Effector CD4-positive, alpha-beta T cell (primary cell): ENCODE data around the gene CASP3.
"Not testable (repeated sequence)": the region's sequence is repeated elsewhere in the genome, so short reads cannot be mapped to it uniquely, and the experiment has no call there.

Experiments
- DNase-seq: peaks from one replicate; pipeline ENCODE4 v3.0.0-alpha.2; 2020

The CASP3 gene

DNA sequence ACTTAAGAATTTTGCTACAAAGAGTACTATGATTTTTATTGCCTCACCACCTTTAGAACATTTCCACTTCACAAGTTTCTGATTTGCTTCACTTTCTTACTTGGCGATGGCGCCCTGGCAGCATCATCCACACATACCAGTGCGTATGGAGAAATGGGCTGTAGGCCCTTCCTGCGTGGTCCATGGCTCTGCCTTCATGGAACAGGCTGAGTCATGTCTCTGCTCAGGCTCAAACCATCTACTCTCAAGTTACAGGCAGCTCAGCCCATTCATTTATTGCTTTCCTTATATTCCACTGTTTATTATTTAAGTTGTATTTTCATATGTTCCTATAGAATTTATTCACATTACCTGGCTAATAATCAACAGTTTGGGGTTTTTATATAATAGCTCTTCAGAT is 21.1 kb downstream of the CASP3 start:
- no peak for DNase-seq

DNA sequence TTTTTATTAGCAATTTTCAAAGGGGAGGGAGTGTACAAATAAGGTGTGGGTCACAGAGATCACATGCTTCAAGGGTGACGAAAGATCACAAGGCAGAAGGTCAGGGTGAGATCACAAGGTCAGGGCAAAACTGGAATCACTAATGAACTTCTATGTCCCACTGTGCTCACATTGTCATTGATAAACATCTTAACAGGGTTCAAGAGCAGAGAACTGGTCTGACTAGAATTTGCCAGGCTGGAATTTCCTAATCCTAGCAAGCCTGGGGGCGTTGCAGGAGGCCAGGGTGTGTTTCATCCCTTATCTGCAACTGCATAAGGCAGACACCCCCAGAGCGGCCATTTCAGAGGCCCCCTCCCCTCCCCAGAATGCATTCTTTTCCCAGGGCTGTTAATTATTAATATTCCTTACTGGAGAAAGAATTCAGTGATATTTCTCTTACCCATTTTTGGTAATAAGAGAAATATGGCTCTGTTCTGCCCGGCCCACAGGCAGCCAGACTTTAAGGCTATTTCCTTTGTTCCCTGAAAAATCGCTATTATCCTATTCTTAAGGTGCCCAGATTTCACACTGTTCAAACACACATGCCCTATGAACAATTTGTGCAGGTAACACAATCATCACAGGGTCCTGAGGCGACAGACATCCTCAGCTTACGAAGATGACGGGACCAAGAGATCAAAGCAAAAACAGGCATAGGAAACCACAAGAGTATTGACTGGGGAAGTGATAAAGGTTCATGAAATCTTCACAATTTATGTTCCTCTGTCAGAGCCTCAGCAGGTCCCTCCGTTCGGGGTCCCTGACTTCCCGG is 23.3 kb downstream of the CASP3 start:
- not testable (repeated sequence) for DNase-seq

DNA sequence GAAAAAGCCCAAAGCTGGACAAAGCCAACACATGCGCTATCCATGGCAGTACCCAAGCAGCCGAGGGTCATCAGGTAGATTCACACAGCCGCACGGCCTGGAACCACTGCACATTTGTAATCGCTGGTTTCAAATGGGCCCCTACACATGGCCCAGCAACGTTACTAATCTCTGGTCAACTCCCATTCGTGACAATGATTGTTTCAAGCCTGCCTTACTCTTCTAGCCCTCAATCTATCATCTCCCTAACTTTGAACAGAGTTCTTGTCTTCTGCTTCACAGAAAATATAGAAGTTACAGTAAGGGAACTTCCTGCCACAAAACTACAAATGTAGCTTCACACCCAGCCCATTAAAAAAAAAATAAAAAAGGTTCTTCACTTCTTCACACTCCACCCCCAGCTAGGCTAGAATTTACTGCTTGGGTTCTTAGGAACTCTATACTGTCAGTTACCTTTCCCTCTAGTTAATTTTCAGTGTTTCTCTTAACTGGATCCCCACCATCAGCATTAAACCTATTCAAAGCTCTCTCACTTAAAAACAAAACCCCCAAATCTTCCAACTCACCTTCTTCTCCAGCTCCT is 24.2 kb downstream of the CASP3 start:
- DNase-seq, result no peak

DNA sequence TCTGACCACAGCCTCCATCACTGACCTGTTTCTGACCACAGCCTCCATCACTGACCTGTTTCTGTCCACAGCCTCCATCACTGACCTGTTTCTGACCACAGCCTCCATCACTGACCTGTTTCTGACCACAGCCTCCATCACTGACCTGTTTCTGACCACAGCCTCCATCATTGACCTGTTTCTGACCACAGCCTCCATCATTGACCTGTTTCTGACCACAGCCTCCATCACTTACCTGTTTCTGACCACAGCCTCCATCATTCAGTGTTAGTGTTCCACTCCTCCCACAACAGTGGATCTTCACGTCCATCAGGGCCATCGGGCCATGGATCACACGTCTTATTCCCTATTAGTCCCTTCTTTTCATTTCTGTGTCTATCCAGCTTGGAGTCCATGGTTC is 24.7 kb downstream of the CASP3 start:
- DNase-seq, result not testable (repeated sequence)

DNA sequence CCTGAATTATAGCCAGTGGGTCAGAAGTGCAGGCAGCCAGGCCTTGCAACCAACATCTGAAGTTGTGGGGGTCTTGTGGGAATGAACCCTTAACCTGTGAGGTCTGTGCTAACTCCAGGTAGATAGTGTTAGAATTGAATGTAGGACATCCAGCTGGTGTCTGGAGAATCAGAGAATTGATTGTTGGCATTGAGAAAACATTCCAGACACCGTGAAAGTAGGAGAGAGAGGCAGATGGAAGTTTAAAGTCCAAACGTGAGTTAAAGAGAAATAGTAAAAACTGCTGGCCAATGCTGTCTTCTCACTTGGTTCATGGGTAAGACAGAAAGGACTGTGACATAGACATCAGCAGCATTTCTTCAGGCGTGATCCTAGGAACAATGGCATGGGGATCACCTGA is 27.7 kb downstream of the CASP3 start:
- DNase-seq, result no peak

DNA sequence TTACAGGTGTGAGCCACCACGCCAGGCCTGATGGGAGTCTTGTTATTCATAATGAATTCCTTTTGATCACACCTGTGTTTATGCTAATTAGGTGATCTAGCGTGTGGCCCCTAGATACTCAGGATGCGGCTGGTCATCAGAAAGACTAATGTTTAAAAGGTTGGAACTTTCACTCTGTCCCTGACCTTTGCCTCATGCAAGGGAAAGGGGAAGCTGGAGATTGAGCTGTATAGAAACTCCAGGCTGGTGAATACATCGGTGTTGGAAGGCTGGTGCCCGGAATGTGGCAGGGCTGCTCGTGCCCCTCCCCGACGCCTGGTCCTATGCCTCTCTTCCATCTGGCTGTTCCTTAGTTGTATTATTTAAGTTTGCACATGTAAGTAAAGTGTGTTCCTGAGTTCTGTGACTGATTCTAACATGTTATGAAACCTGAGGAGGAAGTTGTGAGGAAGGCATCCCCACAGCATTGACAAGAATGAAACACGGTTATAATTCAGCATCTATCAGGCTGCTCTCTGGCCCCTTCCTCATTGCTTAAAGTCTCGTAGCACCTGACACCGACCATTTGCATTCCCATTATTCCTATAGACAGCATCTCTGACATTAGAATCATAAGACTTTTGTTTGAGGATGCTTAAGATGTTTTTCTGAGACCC is 28.9 kb downstream of the CASP3 start:
- no peak for DNase-seq

DNA sequence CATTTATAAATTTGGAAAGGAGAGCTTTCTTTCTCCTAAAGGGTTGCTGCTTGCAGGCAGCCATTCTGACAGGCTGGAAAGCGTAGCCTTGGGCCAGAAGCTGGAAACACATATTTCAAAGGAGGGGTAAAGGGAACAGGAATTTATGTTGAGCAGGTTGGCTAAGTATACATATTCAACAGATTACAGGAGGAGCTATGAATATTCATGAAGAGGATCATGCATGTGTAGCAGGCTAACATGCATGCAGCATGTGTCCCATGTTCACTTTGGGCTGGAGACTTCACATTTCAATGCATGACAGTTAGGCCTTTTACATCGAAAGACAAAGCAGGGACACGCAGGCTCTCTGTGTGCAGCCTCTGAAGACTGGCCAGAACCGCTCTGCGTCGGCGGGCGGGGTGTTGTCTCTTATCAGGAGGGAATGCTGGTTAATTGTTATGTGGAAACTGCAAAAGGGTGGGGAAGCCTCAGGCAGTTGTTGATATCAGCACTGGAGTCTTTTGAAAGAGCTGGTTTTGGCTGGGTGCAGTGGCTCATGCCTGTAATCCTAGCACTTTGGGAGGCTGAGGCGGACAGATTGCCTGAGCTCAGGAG is 31.5 kb downstream of the CASP3 start:
- no peak for DNase-seq

DNA sequence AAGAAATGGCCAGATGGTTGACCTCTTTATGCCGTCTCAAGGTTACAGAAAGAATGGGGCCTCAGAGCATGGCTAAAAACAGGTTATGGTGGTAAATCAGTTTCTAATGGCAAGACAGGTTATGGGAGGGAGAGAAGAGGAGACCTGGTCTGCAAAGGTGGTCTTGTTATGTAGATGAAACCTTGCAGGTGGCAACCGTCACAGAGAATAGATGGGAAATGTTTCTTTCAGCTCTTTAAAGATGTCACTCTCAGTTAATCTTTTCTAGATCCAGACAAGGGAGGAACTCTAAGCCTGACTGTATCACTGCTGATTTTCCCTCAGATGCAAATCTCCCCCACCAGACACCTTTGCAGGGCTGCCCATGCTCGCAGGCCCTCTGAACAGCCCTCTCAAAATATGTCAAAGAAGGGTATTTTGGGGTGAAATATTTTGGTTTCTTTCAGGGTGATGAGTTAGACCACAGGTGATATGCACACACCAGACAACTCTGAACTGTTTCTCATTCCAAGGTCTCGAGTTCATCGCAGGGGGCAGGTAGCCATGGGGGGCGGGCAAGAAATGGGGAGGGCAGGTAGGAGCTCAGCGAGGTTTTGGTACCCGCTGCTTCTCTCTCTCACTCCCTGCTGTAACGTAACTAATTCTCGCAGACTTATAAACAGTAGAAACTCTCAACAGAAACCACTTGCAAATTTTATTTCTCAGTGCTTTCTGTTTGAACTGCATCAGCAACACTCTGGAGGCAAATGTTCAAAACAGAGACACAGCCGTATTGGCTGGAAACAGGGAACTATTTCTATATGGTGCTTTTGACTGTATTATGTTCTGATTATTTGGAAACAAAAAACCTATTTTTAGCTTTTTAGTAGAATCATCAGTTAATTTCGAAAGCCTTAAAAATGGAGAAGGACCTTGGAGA is 32.4 kb downstream of the CASP3 start:
- DNase-seq, result no peak

DNA sequence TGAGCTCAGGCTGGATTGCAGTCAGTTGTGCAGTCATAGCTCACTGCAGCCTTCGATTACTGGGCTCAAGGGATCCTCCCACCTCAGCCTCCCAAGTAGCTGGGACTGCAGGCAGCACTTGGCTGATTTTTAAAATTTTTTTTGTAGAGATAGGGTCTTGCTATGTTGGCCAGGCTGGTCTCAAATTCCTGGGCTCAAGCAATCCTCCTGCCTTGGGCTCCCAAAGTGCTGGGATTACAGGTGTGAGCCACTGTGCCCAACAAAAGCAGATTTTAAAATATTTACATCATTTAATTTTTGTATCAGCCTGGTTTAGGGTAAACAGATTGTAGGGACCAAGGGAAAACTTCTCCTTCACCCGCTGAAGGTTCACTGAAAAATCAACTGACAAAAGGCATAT is 33.1 kb downstream of the CASP3 start:
- DNase-seq, result not testable (repeated sequence)

DNA sequence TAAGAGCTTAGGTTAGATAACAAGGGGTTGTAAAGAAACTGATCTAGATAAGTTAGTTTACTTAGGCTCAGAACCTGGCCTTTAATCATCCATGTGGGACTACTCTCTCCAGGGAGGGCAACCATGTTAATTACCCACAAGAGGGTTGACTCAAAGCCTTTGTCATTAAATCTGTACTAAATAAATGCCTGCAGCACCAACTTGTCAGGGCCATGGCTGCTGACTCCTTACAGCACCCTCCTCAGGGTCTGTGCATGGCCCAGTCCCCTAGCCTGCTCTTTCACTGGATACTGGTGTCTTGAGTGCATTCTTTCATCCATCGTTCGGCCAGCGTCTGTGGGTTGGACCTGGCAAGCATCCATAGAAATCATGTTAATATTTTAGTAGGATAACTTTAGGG is 34.7 kb downstream of the CASP3 start:
- DNase-seq, result no peak

DNA sequence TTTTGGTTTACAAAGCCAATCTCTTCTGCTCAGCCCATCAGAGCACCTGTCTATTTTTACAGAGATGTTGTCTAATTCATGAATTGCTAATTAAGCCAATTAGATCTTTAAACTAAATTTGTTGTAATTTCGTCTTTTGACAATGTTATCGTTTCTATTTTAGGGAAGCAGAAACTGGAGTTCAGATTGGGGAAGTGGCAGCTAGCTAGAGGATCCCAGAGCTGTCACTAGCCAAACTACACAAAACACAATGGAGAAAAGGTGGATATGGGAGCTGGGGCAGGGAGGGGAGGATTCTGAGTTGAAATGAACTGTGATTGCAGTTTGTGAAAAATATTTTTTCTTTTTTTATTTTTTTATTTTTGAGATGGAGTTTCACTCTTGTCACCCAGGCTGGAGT is 35.8 kb downstream of the CASP3 start:
- no peak for DNase-seq

DNA sequence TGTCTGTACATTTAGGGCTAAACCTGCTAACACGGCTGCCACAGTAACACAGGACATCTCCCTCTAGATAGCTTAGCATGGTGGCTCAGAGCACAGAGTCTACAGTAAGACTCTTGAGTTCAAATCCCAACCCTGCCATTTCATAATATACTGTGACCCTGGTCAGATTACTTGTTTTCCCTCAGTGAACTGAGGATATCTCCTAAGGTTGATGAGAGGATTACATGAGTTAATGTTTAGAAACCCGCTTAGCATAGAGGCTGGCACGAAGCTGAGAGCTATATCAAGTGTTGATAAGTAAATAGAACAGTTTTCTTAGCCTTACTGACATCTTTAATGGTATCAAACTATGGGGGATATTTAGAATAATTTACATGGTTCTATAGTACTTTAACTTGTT is 37.2 kb downstream of the CASP3 start:
- no peak for DNase-seq

DNA sequence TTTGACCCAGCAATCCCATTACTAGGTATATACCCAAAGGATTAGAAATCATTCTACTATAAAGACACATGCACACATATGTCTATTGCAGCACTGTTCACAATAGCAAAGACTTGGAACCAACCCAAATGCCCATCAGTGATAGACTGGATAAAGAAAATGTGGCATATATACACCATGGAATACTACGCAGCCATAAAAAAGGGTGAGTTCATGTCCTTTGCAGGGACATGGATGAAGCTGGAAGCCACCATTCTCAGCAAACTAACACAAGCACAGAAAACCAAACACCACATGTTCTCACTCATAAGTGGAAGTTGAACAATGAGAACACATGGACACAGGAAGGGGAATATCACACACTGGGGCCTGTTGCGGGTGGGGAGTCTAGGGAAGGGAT is 41.8 kb downstream of the CASP3 start:
- not testable (repeated sequence) for DNase-seq

DNA sequence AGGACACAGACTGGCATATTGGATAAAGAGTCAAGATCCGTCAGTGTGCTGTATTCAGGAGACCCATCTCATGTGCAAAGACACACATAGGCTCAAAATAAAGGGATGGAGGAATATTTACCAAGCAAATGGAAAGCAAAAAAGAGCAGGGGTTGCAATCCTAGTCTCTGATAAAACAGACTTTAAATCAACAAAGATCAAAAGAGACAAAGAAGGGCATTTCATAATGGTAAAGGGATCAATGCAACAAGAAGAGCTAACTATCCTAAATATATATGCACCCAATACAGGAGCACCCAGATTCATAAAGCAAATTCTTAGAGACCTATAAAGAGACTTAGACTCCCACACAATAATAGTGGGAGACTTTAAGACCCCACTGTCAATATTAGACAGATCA is 46.4 kb downstream of the CASP3 start:
- DNase-seq, result not testable (repeated sequence)

DNA sequence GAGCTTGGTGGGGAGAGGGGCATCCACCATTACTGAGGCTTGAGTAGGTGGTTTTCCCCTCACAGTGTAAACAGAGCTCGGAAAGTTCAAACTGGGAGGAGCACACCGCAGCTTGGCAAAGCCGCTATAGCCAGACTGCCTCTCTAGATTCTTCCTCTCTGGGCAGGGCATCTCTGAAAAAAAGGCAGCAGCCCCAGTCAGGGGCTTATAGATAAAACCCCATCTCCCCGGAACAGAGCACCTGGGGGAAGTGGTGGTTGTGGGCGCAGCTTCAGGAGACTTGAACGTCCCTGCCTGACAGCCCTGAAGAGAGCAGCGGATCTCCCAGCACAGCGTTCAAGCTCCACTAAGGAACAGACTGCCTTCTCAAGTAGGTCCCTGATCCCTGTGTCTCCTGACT is 48.3 kb downstream of the CASP3 start:
- DNase-seq, result not testable (repeated sequence)

DNA sequence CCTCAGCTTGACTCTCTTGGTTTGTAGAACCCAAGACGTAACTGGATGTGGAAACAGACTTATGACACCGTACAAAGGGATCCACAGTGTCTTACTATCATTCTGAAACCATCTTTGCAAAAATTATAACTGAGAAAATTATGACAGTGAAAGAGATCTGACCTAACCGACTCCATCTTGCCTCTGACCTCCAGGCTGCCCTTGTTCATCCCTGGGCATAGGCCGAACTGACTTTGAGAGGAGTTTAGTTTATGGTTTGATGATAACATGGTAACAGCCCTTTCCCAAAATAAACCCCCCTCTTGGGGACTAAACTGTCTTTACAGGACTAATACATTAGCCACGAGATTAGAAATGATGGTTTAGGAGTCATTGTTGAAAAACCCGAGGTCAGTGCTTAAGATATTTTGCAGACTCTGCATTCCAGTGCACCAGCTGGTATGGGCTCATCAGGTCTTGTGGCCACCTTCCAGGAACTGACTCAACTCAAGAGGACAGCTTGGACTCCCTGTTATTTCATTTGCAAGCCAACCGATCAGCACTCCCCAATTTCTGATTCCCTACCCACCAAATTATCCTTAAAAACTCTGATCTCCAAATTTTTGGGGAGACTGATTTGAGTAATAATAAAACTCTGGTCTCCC is 49.6 kb downstream of the CASP3 start:
- DNase-seq, result no peak

DNA sequence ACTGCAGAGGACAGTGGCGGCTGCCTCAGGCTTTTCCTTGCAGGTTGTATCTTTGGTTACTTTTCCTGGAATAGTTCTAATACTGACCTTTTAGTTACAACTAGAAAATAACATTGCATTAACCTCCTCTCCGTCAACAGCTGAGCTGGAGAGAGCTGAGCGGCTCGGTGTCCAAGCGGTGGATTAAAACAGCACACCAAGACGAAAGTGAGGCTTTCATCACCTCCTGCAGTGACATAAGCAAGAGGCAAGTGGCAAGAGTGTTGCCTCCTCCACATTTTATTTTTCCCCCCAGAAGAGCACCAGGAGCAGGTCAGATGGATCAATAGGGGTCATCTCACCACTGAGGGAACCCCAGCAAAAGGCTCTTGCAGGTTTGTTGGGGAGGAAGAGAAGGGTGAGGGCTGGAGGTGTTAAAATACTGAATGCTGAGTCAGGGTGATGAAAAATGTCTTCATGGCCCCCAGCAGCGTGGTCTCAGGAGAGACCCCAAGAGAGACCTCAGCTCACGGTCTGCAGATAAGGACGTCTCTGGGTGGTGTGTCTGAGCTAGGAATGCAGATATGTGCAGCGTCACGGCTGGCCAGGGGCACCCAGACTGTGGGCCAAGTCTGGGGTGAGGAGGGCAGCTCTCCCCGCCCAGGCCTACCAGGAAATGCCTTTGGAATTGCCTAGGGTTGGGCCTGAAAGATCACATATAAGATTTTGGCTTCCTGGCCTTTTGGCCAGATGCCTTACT is 50.3 kb downstream of the CASP3 start:
- no peak for DNase-seq

DNA sequence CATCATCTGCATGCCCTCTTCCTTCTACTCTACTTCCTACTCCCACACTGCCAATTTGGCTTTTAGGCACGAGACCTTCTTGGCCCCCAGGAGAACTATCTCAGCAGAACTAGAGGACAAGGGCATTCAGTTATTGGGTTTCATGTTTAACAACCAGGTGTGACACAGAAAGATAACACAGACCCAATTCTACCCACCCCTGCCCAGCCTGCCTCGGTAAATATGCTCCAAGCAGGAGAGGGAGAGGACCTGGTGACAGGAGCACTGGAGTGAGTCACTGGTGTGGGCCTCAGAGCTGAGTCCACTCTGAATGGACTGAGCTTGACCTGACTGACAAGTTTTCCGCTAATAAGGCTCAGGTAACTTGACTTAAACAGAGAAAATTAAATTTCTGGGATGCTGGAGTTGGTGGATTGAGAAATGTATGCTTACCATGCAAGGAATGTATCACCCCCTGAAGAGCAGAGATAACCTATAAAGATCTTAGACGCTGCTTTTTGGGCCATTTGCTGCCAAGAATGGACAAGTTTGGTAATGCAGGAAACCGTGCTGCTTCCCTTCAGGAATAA is 52.5 kb downstream of the CASP3 start:
- DNase-seq, result no peak

DNA sequence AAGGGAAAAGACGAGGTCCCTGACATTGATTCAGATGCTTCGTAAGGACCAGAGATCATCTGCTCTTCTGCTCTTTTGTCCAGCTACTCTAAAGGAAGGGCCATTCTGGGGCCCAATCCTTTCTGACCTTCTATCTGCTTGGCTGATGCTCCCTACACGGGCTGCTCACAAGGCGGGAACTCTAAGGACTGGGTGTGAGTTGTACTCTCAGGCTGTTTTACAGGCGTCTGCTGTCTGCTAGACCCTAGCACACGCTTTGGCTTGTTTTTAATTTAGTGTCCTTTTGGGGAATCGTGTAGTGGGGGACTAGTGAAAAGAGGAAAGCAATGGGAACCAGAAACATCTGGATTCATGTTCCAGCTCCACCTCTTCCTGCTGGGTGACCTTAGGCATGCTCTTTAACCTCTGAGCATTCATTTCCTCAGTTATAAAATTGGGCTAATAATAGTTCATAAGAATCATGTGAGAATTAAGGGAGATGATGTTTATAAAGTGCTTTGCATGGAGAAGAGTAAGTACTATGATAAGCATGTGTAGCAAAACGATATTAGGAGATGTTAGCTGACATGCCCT is 53.1 kb downstream of the CASP3 start:
- DNase-seq, result no peak

DNA sequence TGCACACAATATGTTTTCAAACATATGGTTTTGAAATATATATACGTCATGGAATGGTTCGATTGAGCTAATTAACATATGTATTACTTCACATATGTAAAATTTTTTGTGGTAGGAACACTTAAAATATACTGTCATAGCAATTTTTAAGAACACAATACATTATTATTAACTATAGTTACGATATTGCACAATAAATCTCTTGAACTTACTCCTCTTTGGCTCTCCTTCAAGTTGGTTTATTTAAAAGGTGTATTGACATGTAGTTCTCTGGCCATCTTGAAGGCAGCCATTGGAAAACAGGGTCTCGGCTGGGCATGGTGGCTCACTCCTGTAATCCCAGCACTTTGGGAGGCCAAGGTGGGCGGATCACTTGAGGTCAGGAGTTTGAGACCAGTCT is 53.8 kb downstream of the CASP3 start:
- no peak for DNase-seq

DNA sequence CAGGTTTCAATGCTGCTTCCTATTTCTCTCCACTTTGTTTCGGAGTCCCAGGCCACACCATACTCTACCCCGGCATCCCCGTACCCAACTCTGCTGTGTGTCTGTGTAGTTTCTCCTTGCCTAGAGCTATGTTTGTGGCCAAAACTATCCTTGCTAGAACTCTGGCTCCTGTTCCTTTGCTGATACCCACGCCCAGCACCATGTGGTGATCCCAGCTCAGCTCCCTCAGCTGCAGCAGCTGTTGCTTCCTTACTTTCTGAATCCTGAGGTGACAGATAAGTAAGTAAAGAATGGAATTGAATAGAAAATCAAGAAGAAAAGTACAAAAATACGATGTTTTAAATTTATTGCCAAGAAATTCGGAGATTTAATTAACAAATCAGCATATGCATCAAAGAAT is 55.8 kb downstream of the CASP3 start:
- no peak for DNase-seq
